ENCODE data around the gene FANCE.

- no peak; the same call in 1 of the 2 replicates for TF ChIP-seq CTCF (conservative IDR thresholded peaks at IDR 0.05)
- no peak for TF ChIP-seq EZH2 (IDR thresholded peaks at IDR 0.05; ENCODE audit: low read depth)
Measured at GRCh38 chr6:35497571-35498421, 45.7 kb downstream of the FANCE start.
